Glomerular endothelial cell (primary cell): ENCODE data around the gene MYO15B. TPM values are rescaled to one million over a fixed set of nuclear protein-coding genes. Genes with fewer than 3 reads are reported as not detected.

ENCODE experiments used
- DNase-seq: peaks from one replicate; pipeline ENCODE4 v3.0.0-alpha.2; 2011; ENCODE audit warnings: low read depth, low spot score; ENCODE audit errors: extremely low read depth
- total RNA-seq: library from RNA; depleted of rRNA; stranded (reverse); fragments of >200 nt; gene quantifications from 2 replicates; pipeline ENCODE4 v1.2.3, GENCODE V29; 2015

The MYO15B gene
- total RNA-seq, 1 donor from 2014 or later: 10.6 TPM

GRCh38 chr17:75601057-75601987 is 13.7 kb downstream of the MYO15B start:
- DNase-seq: no peak

GRCh38 chr17:75602644-75603043 is 15.0 kb downstream of the MYO15B start:
- no peak for DNase-seq

DNA sequence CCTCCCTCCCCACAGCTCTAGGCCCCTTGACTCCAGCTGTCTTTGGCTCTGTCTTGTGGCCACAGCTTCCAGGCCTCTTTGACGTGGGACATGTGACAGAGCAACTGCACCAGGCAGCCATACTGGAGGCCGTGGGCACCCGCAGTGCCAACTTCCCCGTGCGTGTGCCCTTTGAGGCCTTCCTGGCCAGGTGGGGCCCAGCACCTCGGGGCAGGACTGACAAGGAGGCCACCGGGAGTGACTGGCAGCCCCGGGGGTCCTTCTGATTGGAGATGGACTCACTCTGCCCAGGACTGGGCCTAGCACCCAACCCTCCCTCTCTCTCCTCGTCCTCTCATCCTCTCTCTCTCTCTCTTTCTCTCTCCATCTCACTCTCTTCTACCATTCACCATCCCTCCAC is 15.5 kb downstream of the MYO15B start:
- no peak for DNase-seq

- no peak for DNase-seq
These were observed 16.6 kb downstream of the MYO15B start for GRCh38 chr17:75604034-75604695.

- no peak for DNase-seq
These were observed 18.2 kb downstream of the MYO15B start for GRCh38 chr17:75605790-75606189.

GRCh38 chr17:75607086-75607485 is 19.5 kb downstream of the MYO15B start:
- no peak for DNase-seq

- DNase-seq: no peak
These were observed 22.7 kb downstream of the MYO15B start for GRCh38 chr17:75610103-75610984.

DNA sequence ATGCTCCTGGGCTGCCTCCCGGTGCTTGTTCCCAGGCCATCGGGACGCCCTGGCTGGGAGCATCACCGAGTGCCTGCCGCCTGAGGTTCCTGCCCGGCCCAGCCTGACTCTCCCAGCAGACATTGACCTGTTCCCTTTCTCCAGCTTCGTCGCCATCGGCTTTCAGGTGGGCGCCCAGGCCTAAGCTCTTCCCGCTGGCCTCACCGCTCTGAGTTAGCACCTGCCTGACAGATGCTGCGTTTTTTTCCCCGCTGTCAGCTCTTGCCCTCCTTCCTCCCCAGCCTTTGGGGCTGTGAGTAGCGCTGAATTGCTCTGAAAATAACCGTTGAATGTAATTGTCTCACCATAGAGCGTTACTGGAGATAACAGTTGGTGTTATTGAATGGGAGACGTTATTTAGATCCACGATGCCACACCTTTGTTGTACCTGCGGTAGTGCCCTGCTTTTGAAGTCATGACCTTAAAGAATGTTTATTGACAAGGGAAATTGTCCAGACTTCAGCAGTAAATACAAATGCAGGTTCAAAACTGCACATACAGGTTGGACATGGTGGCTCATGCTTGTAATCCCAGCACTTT is 24.3 kb downstream of the MYO15B start:
- no peak for DNase-seq

GRCh38 chr17:75612906-75613626 is 25.5 kb downstream of the MYO15B start:
- no peak for DNase-seq

- DNase-seq: no peak
These were observed 26.4 kb downstream of the MYO15B start for GRCh38 chr17:75614006-75614405.

- DNase-seq: no peak
These were observed 27.1 kb downstream of the MYO15B start for GRCh38 chr17:75614556-75615270.

GRCh38 chr17:75615301-75615700 is 27.7 kb downstream of the MYO15B start:
- DNase-seq: no peak

GRCh38 chr17:75616521-75617122 is 29.0 kb downstream of the MYO15B start:
- DNase-seq: no peak

GRCh38 chr17:75617218-75617617 is 29.6 kb downstream of the MYO15B start:
- DNase-seq: no peak

DNA sequence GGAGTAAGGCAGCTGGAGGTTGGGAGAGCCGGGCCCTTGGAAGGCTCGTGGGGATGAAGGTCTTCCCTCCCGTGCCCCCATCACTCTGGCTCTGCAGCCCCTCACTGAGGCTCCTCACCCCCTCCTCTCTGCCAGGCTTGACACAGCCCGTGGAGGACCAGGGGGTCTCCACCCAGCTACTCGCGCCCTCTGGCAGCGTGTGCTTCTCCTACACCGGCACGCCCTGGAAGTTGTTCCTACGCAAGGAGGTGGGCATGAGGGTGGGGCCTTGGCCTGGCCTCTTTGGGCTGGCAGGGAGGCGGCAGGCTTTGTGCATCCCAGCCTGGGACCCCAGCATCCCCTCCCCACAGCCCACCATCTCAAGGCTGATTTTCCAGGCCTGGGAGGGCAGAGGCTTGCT is 30.1 kb downstream of the MYO15B start:
- DNase-seq: no peak

GRCh38 chr17:75619506-75620431 is 32.2 kb downstream of the MYO15B start:
- no peak for DNase-seq

DNA sequence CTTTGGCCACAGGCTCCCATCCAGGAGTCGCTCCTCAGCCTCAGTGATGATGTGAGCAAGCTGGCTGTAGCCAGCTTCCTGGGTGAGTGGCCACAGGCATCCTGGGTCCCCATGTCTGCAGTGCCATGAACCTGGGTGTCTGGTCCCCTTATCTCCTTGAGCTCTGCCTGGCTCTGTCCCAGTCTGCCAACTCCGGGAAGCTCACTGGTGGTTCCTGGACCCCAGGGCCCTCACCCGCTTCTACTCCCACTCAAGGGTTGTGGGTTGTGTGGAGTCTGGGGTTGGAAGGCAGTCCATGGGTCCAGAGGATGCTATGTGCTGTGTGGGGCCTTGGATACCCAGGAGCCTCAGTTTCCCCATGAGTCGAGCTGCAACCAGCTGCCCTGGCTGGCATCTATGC is 33.9 kb downstream of the MYO15B start:
- no peak for DNase-seq

DNA sequence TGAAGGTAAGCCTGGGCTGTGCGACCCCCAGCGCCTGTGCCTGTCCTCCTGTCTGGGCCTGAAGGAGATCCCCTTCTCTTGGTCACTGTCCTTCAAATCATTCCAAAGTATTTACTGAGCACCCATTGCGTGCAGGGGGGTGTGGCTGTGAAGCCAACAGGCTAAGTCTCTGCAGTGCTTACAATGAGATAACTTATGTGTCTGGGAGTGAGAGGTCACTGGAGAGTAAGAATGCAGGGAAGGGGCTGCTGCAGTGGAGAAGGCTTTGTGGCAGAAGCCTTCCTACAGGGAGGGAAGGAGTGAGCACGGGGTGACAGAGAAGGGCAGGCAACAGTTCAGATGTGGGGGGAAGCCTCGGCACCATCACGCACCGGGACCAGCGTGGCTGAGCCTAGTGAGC is 34.5 kb downstream of the MYO15B start:
- DNase-seq: no peak
